ENCODE measurements around the gene ZNF700. TPM values are rescaled to one million over a fixed set of nuclear protein-coding genes. Genes with fewer than 3 reads are reported as not detected.
"Not testable (repeated sequence)": the region's sequence is repeated elsewhere in the genome, so short reads cannot be mapped to it uniquely, and the experiment has no call there.

The ZNF700 gene
- 7.7 and 16.4 TPM in 2 replicates for total RNA-seq (2014; rRNA removed; shearing (Covaris generic))

DNA sequence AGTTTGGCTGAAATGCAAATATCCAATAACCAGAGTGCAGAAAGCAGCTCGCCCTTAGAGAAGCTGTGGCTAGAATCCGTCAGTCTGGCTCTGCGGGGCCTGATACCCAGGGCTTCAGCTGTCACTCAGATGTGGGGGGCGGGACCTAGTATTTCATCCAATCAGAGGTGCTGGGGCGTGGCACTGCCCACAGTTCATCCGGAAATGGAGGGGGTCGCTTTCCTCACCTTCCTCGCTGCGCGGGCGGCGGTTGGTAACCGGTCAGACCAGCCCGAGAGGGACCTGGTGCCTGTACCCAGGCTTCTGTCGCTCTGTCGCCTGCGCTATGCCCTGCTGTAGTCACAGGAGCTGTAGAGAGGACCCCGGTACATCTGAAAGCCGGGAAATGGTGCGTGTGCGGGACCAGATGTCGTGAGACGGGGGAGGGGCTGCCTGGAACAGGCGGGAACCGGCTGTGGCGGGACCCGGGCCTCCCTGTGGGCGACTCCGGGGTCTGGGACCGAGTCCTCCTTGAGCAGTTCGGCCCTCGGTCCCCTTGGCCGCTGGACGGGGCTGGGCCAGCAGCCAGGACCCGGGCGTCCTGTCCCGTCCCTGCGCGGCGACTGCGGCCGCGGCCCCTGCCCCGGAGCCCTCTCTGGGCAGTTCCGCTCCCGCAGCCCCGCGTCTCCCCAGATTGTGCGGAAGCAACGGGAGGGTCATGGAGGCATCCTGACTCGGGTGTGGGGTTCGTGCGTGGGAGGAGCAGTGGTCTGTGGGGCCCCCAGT is at the start of gene ZNF700:
TSS of gene ZNF700 (plus strand) at position 222 of the 765 bp plus-strand sequence. CDS start at position 326, 104 bp downstream.
- peak; percentile 94 for DNase-seq (ENCODE audit: low read depth)

DNA sequence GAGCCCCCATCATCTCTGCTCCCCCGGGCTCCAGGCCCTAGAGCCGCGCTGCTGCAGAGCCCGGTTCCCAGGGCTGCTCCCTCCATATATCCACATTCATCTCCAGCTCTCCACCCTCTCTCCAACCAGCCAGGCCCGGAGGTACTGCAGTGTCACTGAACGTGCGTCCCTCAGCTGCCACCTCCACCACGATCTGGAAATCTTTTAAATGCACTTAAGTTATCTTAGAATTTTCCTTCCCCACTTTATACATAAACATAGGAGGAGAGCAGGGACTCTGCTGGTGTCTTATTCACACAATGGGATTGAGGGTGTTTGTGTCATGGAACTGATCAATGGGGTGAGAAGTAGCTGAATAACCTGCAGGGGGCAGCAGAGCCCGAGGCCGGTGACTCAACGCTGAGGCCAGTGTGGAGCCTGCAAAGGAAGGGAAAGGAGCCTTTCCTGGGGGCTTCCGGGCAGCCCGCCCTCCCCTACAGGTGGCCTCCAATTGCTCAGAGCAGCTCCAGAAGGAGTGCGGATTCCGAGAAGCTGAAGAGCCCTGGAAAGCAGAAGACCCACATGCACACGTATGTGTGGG is 45.1 kb upstream of the ZNF700 start:
- not testable (repeated sequence) for DNase-seq (ENCODE audit: low read depth)

DNA sequence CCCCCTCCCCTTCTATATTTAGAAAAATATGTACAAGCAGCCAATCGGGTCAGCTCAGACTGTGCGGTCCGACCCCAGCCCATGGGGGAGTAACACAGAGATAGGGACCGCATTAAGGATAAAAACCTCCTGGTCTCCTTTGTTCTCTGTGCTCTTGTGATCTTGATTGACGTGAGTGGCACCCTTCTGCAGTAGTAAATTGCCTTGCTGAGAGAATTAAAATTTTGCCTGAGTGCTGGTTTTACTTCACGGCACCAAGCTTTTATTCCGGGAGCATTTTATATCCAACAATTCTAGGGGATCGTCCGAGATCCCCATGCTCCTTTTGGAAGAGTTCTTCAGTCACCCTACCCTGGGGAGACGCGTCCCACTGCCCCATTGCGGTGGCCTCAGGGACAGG is 44.3 kb upstream of the ZNF700 start:
- DNase-seq (ENCODE audit: low read depth), result no peak

DNA sequence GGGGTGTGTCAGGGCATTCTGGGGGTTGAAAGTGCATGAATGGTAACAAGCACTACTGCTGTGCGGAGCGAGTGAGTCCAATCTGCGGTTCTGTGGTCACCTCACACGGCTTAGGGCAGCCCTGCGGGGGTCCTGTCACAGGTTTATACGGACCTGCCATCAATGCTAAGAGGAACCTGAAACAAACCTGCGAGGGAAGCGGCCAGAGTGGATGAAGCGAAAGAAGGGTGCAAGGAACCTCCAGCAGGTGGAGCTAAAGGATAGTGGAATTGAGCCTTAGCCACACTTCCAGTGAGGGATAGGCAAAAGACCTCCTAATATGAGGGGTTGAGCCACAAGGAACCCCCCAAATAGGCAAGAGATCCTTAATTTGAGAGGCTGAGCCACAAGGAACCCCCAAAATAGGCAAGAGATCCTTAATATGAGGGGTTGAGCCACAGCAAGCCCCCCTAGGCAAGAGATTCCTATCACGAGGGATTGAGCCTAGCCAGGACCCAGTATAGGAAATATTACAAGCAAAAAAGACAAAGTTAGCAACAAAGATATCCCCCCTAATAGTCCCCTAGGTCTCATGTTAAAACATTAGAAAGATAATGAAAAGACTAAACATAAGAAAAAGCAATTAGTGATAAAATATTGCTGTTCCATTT is 43.6 kb upstream of the ZNF700 start:
- DNase-seq (ENCODE audit: low read depth), result peak; percentile 32

DNA sequence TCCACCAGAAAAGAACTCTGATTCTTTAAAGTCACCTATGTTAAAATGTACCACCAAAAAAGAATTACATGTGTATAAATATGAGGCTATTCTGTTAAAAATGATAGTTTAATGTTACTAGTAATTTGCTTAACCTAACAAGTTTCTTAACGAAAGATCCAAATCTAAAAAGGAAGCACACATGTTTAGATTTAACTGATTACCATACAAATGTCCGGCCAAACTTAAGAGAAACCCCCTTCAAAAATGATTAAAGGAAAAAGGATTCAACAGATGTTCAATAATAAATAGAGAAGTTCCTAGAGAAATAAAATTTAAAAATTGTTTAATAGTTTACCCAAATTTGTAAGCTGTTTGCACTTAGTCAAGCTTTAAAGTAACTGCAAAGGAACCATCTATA is 42.3 kb upstream of the ZNF700 start:
- no peak for DNase-seq (ENCODE audit: low read depth)

DNA sequence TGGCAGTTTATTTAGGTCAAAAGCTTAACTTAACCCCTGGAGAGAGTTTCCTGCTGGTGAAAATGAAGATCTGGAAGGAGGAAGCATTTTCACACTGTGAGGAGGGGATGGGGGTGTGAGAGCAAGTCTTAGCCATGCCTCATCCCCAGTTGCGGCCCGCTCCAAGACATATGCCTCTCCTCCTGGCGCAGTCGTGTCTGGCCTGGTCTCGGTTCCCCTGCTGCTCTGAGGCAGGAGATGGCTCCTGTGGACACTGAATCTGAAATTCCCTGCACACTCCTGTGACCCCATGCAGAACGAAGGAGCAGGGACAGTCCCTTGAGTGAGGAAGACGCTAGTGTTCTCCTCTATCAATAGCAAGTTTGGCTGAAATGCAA is 37.7 kb upstream of the ZNF700 start:
- DNase-seq (ENCODE audit: low read depth), result no peak

DNA sequence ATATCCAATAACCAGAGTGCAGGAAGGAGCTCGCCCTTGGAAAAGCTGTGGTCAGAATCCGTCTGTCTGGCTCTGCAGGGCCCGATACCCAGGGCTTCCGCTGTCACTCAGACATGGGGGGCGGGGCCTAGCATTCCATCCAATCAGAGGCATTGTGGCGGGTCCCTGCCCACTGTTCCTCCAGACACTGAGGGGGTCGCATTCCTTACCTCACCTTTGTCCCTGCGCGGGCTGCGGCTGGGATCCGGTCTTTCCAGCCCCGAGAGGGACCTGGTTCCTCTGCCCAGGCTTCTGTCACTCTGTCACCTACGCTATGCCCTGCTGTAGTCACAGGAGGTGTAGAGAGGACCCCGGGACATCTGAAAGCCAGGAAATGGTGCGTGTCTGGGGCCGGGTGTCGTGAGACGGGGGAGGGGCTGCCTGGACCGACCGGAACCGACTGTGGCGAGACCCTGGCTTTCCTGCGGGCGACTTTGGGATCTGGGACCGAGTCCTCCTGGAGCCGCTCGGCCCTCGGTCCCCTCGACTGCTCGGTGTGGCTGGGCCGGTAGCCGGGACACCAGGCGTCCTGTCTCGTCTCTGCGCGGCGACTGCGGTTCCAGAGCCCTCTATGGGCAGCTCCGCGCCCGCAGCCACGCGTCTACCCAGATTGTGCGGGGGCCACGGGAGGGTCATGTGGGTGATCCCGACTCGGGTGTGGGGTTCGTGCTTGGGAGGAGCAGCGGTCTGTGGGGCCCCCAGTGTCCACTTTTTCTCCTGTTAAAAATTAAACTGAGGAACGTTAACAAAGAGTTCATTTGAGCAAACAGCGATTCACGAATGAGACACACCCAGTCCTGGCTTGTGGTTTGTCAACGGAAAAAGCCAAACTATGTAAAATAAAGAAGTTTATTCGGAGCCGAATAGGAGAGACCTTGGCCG is 37.0 kb upstream of the ZNF700 start, which contains the start of gene ZNF69:
TSS of gene ZNF69 (plus strand) at position 172 of the 921 bp plus-strand sequence. CDS start at position 314, 142 bp downstream.
- DNase-seq (ENCODE audit: low read depth), result peak; percentile 60

DNA sequence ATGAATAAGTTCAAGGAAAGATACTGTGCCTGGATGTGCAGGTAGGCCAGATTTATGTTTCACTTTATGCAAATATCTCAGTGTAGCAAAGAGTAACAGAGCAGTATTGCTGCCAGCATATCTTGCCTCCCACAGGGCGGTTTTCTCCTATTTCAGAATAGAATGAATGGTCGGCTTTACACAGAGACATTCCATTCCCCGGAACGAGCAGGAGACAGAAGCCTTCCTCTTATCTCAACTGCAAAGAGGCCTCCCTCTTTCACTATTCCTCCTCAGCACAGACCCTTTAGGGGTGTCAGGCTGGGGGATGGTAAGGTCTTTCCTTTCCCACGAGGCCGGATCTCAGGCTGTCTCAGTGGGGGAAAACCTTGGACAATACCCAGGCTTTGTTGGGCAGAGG is 35.0 kb upstream of the ZNF700 start:
- DNase-seq (ENCODE audit: low read depth), result not testable (repeated sequence)

DNA sequence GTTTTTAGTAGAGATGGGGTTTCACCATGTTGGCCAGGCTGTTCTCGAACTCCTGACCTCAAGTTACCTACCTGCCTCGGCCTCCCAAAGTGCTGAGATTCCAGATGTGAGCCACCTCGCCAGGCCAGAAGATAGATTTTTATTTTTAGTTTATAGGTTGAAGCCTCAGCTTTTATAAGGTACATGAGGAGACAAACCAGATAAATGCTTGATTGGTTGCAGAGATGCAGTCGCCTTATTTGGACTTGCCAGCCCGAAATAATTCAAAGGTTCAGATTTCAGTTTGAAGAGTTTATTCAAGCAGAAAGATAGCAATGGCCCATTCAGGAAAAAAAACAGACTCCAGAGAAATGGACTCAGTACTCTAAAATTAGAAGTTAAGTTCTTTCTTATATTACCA is 34.3 kb upstream of the ZNF700 start:
- no peak for DNase-seq (ENCODE audit: low read depth)

DNA sequence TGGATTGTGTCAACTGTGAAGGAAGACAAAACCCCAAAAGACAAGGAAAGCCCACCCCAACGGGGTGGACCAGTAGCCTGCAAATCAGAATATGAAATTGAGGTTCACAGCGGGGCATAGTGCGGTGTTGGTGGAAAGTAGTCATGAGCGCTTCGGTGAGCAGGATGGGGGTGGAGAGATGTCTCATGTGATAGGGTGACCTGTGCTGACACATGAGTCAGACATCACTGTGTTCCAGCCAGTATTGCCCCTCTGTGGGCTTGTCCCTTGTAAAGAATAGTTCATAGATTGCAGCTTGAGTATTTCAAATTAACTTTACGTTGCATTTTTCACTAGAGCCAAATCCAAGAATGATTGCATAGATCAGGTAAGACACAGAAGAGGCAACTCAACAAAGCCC is 30.1 kb upstream of the ZNF700 start:
- no peak for DNase-seq (ENCODE audit: low read depth)

DNA sequence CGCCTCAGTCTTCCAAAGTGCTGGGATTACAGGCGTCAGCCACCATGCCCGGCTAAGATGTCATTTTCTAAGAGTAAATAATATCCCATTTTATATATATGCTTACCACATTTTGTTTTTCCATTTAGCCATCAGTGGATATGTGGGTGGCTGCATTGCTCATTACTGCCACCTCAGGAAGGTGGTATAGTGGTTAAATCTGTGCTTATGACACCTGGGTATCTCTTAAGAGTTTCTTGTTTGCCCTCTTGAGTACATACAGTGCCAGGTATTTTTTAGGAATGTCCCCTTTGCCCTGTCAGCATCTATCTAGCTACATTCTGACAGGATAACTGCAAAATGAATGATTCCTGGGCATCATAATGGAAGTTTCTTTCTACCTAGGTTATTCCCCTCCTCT is 22.7 kb upstream of the ZNF700 start:
- DNase-seq (ENCODE audit: low read depth), result no peak

DNA sequence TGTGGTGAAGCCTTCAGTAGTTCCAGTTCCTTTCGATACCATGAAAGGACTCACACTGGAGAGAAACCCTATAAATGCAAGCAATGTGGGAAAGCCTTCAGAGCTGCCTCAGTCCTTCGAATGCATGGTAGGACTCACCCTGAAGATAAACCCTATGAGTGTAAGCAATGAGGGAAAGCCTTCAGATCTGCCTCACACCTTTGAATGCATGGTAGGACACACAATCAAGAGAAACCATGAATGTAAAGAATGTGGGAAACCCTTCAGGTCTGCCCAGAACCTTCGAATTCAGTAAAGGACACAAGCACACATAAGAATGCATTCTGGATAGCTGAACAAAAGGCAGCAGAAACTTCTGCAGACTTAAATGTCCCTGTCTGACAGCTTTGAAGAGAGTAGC is 19.0 kb upstream of the ZNF700 start:
- DNase-seq (ENCODE audit: low read depth), result no peak

DNA sequence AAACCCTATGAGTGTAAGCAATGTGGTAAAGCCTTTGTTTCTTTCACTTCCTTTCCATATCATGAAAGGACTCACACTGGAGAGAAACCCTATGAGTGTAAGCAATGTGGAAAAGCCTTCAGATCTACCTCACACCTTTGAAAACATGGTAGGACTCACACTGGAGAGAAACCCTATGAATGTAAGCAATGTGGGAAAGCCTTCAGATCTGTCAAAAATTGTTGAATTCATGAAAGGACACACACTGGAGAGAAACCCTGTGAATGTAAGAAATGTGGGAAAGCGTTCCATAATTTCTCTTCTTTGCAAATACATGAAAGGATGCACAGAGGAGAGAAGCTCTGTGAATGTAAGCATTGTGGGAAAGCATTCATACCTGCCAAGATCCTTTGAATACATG is 13.0 kb upstream of the ZNF700 start:
- not testable (repeated sequence) for DNase-seq (ENCODE audit: low read depth)

DNA sequence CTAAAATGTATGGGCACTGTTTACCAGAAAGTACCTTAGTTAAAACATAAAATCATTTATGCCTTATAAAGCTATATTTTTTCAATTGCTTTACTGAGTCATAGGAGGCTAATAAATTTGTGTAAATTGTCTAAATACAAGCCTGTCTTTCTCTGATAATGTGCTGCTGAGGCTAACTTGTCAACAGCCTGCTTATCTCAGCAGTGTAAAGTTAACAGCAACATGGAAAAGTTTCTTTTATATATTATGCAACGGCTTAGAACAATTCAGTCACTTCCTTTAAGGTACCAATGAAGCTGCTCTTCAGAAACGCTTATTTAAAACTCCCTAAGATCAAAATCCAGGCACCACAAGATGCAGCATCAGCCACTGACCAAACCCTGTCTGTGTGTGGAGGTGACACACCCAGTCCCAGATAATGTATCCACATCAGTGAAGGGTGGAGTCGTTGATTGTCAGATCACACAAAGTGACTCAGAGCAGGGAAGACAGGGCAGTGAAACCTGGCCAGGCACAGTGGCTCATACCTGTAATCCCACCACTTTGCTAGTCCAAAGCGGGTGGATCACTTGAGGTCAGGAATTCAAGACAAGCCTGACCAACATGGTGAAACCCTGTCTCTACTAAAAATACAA is 10.4 kb upstream of the ZNF700 start:
- not testable (repeated sequence) for DNase-seq (ENCODE audit: low read depth)

DNA sequence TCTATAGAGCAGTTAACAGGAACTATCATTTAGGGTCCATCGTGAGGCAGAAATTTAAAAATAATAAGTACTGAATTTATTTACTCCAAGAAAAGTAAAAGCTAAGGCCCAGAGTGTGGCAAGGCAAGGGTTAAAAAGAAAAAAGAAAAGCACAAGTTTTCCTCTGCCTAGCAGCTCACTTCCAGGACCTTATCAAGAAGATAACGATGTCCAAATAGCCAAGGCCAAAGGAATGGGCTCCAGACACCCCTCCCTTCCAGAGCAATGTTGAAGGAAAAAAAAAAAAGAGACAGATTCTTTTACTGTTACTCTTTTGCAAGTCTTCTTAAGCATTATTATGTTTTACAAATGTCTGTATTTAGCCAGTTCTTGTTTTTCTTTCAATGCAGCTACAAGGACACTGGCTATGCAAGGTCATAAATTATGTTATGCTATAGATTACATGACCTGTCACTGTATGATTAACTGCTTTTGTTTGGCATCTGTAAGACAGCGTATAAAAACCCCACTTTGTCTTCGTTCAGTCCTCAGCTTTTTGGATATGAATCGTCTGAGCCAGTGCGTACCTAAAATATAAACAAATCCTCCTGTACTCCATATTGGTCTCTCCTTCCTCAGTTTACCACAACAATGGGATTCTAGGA is 2.9 kb upstream of the ZNF700 start:
- DNase-seq (ENCODE audit: low read depth), result no peak

DNA sequence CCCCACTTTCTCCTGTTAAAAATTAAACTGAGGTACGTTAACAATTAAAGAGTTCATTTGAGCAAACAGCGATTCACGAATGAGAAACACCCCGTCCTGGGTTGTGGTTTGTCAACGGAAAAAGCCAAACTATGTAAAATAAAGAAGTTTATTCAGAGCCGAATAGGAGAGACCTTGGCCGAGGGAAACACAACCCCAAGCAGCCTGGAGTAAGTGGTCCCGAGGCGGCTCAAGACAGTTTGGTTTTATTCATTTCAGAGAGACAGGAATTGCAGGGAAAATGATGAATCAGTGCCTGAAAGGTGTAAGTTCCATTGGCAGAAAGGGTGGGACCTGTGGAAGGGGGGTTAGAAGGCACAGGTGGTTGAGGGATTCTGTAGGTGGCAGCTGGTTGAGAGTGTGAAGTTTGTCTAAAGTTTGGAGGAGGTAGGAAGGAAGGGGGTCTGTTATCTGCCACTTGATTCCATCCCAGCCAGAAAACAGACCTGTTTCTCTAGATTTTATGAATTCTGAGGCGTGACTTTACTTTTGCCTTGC is 812 bp downstream of the ZNF700 start:
- not testable (repeated sequence) for DNase-seq (ENCODE audit: low read depth)

DNA sequence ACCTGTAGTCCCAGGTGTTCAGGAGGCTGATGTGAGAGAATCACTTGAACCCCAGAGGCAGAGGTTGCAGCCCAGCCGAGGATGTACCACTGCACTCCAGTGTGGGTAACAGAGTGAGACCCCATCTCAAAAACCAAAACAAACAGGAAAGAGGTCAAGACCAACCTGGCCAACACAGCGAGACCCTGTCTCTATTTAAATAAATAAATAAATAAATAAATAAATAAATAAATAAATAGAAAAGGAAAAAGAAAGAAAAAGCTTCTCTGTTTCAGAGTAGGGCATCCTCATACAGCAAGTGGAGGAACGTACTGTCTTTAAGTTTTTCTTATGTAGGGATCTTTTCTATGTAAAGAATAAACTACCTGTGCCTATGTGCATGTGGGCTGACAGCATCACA is 2.3 kb downstream of the ZNF700 start:
- no peak for DNase-seq (ENCODE audit: low read depth)

DNA sequence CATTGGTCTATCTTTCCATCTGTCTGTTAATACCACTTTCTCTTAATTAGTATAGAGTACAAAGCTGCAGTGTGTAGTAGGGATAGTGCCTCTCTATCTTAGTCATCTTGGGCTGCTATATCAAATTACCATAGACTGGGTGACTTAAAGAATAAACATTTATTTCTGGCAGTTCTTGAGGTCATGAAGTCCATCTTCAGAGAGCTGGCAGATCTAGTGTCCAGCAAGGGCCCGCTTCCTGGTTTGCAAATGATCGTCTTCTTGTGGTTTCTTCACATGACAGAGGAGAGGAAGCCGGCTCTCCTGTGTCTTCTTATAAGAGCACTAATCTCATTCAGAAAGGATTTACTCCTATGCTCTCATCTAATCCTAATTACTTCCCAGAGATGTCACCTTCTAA is 6.1 kb downstream of the ZNF700 start:
- peak; percentile 65 for DNase-seq (ENCODE audit: low read depth)

DNA sequence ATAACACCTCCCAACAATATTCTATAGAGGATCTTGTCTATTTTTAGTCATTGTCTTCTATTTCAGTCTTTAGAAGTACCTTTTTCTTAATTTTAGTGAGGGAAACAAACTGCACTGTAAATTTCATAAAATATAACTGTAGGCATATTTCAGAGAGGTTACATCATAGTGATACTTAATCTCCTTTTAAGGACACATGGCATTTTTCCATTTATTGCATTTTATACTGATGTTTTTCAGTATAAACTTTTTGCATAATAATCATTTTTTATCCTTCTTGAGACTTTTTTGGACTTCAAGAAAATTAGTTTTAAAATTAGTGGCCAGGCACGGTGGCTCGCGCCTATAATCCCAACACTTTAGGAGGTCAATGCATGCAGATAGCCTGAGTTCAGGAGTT is 6.6 kb downstream of the ZNF700 start:
- no peak for DNase-seq (ENCODE audit: low read depth)

DNA sequence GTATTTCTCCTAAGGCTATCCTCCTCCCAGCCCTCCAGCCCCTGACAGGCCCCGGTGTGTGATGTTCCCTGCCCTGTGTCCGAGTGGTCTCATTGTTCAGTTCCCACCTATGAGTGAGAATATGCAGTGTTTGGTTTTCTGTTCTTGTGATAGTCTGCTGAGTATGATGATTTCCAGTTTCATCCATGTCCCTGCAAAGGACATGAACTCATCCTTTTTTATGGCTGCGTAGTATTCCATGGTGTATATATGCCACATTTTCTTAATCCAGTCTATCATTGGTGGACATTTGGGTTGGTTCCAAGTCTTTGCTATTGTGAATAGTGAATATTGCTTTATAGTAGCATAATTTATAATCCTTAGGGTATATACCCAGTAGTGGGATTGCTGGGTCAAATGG is 10.9 kb downstream of the ZNF700 start:
- not testable (repeated sequence) for DNase-seq (ENCODE audit: low read depth)

DNA sequence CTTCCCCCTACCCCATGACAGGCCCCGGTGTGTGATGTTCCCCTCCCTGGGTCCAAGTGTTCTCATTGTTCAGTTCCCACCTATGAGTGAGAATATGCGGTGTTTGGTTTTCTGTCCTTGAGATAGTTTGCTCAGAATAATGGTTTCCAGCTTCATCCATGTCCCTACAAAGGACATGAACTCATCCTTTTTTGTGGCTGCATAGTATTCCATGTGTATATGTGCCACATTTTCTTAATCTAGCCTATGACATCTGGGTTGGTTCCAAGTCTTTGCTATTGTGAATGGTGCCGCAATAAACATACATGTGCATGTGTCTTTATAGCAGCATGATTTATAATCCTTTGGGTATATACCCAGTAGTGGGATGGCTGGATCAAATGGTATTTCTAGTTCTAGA is 13.5 kb downstream of the ZNF700 start:
- DNase-seq (ENCODE audit: low read depth), result not testable (repeated sequence)

Data from M059J (cell line).